NCI-H2107 treated with DMSO at 0.1 percent for 48 hours (cell line): ENCODE data around the gene CHCHD4.
"Not testable (repeated sequence)": the region's sequence is repeated elsewhere in the genome, so short reads cannot be mapped to it uniquely, and the experiment has no call there.

Source experiments
- DNase-seq: peaks from one replicate; lab custom pipeline; 2025; ENCODE audit not compliant: unreplicated experiment; lab: John Stamatoyannopoulos, UW

The CHCHD4 gene

DNA sequence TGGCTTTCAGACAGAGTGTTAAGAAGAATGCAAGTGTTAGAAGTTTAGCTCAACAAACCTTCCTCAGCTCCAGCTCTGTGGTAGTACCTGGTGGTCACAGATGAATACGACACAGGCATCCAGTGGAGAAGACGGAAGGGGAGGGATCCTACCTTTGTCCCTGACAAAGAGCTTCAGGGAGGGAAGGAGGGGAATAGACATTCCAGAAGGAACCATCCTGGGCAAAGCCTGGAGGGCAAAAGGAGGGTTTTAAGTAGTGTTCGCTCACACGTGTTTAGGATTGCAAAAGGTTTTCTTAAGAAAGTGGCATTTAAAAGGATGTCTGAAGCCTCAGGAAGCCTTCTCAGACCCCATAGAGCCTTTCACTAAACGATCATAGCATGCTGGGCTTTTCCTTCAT, 2.8 kb downstream of the CHCHD4 start:
- no peak for DNase-seq

DNA sequence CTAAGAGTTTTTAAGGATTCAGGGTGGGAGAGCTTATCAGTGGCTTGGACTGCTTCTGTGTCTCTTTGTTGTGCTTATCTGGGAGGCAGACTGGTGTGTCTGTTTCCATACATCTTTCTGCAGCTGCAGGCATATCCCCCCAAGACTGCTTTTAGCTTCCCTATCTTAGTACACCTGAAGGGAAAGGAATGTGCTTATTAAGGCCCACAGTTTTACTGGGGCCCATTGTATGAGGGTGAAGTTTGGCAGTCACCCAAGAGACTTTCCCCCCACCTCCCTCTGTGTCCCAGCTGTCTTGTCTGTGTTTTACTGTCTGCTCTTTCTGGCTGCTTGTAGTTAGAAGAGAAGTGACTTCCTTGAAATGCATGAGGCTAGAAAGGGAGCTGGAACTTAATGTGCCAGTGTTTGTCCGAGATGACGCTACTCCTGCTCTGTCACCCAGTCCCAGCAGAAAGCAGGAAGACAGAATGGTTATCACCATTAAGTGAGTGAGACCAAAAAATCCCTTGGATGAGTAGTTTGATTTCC, 3.7 kb downstream of the CHCHD4 start:
- DNase-seq, result not testable (repeated sequence)

DNA sequence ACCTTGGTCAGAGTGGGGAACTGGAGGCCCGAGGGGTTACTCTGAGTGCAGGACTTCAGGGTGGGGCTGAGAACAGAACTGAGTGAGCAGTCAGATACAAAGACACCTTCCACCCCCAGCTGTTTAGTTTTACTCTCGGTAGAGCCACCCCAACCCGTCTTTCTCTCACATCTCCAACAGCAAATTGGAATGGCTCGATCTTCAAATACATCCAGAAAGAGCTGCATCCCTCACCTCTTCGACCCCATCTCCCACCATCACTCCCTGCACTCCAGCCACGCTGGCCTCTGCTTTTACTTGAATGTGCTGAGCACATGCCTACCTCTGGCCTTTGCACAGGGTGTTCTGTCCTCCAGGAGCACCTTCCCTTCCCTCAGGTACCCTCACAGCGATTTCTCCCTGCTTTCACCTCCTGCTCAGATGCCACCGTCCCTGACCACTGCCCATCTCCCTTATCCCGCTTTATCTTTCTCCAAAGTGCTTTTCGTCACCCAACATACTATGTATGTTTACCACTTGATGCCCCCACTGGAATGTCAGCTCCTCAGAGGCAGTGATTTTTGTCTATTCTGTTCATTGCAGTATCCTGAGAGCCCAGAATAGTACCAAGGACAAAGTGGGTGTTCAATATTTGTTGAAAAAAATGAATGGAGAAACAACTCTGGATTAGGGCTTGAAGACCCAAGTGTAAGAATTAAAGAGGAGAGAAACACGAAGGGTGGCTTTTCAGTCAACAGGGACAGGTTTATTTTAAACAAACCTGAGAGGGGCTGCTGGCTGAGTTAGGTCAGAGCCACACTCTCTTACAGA, 4.4 kb downstream of the CHCHD4 start:
- DNase-seq, result no peak

DNA sequence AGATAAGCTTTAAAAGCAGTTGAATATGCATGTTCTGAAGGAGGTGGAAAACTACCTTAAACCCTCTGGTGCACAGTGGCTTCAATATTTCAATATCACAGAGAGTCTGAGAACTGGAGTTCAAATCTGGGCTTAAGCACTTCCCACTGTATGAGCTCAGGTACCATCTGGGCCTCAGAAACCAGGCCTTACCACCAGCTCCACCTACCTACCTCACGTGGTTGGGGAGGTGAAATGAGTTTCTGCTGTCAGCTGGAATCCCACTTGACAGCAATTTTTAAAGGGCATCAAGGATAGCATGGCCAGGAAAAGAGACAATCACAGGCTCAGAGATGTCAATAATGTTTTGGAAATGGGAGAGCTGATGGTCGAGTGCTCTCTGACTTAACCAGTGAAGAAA, 5.0 kb downstream of the CHCHD4 start:
- no peak for DNase-seq

DNA sequence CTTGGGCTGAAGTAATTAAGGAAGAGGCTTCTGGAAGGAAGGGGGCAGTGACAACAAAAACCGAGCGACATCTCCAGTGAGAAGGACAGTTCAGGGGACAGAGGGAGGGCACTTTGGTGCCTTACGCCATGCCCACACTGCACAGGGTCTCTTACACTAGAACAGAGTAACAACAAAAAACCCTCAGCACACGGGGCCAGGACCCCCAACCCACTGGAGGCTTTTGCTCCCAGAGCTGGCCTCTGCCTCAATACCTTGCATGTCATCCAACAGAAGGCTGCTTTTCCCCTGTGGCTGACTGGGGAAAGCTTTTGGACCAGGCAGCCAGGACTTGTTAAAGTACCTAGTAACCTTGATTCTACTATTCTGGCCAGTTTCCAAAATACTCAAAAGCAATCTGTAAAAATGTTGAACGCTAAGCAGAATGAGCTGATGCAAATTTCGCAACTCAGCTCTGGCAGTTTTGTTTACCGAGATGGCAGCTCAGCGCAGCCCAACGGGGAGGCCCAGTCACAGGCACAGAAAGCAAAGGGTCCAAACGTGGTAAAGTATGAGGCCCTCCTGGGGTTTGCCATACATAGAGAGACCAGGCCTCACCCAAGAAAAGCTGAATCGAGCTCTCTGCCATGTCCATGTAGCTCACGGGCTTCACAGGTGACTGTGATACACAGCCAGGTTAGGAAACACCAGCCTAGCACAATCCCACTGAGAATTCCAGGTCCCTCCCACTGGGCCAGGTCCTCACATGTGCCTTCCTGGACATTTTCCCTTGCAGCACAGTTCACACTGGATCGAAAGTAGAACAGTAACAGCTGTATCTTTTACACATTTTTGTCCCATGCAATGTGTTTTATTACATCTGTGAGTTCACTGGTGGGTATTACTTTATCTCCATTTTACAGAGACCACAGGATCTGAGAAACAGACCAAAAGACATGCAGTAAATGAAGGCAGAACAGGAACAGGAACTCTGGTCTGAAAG, 6.0 kb downstream of the CHCHD4 start:
- peak; percentile 8 for DNase-seq

DNA sequence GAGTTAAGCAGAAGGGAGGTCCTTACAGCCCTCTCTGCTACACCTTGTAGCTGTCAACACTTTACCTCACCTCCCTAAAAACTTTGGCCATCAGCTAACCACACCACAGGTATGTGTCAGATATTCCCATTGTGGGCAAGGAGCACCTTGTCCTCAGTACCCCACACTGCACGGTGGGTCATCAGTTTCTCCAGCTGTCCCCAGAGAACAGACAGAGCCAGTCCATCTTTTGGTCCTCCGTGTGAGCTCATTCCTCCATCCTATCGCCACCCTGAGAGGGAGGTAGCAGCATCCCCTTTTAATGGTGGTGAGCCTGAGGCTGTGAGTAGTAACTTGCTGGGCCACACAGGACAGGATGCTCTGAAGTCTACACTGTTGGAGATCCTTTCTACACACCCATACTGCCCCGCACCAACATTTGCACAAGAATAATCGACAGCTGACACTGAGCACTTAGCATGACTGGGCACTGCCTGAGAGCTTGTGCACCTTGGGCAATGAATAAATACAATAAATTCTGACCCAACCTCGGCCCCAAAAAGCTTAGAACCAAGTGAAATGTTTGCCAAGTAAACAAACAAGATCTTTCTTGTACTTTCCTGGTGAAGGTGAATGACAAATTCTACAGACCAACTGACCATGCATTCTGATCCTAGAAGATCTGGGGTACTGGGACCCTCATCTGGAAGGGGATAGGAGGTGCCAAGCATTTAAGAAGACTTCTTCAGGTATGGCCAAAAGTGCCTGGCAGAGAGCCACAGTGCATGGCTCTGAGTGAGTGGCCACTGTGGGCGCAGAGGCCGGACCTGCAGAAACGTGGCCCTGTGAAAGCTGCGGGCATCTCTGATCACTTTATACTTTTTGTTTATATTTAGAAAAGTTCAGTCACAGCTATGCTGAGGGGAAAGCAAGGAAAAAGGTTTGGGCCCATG, 6.9 kb downstream of the CHCHD4 start:
- no peak for DNase-seq

DNA sequence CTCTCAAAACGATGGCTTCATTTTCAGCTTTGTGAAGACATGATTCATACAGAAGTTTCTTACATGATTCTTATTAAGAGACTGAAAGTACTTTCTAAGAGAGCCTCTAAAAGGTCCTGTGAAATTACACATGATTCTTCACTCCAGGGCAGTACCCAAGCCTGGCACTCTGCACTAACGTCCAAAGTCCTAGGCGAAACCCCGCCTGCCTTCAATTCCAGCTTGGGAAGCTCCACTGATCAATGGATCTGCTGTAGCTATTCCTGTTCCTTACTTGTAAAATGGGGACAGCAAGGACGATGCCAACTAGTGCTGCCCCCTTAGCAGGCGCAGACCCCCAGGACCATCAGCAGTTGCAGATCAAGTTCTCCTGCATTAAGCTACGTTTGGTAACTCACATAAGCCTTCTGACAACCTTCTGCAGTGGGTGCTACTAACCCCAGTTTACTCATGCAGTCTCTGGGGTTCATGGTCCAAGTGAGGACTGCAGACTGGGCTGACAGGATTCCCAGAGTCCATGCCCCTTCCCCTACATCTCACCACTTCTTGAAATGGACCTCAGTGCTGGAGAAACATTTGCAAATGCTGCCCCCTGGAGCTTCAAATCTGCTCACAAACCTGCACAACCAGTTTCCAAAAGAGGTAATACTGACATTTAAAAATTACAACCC, 10.6 kb downstream of the CHCHD4 start:
- DNase-seq, result no peak

DNA sequence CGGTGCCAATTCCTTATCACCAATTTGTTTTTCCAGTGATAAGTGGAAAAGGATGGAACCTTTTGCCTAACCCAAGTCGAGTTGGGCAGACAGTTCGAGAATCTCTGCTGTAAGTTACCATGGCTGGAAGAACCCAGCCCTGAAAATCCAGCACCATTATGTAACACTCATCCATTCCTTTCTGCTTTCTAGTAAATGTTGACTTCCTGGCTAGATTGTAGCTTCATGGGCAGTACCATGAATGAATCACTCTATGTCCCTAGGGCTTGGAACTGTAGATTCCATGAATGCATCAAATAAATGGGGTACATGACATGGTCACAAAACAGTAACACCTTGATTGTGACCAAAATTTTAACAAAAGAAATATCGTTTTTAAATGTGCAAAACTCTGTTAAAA, 14.0 kb downstream of the CHCHD4 start:
- DNase-seq, result no peak

DNA sequence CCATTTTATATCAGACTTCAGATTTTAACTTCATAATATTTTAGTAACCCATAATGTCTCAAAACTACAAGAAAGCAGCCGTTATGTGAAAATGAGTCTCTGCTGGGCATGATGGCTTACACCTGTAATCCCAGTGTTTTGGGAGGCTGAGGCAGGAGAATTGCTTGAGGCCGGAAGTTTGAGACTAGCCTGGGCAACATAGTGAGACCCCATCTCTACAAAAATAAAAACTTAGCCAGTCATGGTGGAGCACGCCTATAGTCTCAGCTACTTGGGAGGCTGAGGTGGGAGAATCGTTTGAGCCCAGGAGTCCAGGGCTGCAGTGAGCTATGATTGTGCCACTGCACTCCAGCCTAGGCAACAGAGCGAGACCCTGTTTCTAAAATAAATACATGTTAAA, 14.8 kb downstream of the CHCHD4 start:
- not testable (repeated sequence) for DNase-seq

DNA sequence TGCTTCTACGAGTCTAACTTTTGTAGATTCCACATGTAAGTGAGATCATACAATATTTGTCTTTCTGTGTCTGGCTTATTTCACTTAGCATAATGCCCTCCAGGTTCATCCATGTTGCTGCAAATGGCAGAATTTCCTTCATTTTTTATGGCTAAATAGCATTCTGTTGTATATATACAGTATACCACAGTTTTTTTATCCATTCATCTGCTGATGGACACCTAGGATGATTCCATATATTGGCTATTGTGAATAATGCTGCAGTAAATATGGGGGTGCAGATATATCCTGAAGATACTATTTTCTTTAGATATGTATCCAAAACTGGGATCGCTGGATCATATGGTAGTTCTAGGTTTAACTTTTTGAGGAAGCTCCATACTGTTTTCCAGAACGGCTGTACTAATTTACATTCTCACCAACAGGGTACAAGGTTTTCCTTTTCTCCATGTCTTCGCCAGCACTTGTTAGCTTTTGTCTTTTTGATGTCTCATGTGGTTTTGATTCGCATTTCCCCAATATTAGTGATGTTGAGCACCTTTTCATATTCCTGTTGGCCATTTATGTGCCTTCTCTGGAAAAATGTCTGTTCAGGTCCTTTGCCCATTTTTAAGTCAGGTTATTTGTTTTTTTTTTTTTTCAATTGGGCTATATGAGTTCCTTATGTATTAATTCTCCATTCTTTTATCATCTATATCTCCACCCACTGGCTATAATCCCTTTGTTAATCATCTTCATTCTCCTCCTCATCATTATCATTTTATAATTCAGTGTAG, 26.9 kb downstream of the CHCHD4 start:
- no peak for DNase-seq

DNA sequence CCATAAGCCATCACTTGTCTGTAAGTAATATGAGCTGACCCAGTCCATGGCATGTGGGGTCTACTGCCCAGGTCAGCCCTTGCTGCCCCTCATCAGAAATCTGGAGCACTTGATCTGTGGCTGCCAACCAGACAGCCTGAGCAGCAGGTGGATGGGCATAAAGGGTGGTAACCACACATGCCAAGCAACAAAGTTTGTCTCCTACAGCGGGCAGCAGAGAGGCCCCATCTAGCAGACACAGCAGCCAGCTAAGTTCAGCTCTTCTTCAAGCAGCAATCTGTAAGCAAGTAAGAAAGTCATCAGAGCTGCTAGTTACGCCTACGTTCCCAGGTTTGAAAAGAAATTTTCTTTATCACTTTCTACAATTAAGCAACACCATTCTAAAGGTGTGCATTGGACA, 27.9 kb downstream of the CHCHD4 start:
- no peak for DNase-seq

DNA sequence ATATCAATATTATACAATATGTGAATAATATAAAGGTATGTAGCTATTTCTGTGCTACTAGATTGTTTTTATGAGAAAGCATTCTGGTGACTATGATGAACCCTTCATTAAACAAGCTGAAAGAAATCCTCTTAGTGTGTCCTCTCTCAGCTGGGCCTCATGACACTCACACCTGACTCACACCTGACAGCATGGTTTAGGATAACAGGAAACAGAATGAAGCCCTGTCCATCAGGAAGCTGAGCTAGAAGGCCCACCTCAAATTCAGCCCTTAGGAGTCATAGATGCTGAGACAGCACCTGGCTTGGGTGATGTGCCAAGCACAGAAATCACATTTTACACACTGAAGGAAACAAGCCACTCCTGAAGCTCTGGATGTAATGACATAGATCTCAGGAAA, 30.8 kb downstream of the CHCHD4 start:
- DNase-seq, result no peak

DNA sequence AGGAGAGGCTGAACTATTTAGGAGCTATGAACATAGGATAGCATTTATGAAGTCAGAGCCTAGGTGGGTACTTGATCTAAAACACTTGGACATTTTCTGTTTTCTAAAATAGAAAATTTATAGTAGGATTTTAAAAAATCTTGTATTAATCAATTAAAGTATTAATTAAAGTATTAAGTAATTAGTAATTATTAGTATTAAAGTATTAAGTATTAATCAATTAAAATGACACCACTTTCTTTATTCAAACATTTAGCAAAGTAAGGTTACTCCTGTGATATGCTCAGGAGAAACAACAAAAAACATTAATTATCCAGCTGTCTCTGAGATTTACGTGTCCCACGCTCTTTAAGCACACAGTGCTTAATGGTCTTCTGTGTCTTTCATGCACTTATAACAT, 32.2 kb downstream of the CHCHD4 start:
- no peak for DNase-seq

DNA sequence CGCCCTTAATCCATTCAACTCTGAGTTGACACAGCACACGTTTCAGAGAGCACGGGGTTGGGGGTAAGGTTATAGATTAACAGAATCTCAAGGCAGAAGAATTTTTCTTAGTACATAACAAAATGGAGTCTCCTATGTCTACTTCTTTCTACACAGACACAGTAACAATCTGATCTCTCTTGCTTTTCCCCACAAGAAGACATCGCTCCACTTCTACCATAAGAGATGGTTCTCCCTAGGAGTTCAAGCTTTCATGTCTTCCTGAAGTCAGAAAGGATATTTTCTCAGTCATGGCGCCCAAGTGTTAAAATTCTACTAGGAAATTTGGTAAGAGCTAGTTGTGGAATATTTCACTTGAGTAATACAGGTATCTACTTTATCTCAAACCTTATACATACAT, 32.7 kb downstream of the CHCHD4 start:
- not testable (repeated sequence) for DNase-seq

DNA sequence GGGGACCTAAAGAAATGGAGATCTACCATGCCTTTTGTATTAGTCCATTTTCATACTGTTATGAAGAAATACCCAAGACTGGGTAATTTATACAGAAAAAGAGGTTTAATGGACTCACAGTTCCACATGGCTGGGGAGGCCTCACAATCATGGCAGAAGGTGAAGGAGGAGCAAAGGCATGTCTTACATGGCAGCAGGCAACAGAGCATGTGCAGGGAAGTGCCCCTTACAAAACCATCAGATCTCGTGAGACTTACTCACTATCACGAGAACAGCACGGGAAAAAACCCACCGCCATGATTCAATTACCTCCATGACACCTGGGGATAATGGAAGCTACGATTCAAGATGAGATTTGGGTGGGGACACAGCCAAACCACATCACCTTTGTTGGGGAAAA, 37.2 kb downstream of the CHCHD4 start:
- DNase-seq, result not testable (repeated sequence)

DNA sequence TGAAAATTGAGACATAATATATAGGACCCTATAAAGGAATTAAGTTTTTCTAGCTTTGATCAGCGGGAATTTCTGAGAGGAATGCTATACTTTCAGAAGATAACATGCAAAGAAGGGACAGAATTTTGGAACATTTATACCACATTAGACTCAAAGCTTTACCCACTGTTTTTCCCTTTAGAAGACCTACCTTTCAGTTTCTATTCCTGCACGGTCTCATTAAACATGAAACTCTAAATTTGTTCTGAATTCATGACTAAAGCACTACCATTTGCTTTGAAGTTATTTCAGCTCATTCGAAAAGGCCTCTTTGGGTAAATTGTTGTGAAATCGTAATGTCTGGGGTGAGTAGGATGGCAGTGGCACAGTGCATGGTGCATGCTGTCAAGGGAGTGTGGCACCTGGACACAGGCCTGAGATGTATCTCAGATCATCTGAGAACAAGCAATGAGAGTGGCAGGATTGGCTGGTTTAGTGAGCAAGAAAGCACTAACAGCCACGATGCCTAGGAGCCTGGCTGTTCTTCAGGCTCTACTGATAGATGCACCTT, 42.5 kb downstream of the CHCHD4 start:
- no peak for DNase-seq

DNA sequence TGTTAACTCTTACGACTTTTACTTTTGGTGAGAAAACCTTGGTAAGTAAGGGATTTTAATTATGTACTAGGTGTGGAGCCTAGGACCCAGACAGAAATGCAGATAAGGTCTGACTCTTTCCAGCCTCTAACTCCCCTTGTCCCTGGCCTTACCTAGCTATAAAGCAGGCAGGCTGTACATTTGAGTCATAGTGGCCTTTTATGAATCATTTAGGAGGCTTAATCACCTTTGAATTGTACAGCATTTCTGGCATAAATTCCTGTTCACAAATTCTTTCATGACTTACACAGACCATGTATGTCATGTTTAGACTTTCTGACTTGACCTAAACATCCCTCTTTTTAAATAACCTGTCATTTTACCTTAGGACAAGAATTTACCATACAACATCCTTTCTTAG, 47.4 kb downstream of the CHCHD4 start:
- DNase-seq, result no peak

DNA sequence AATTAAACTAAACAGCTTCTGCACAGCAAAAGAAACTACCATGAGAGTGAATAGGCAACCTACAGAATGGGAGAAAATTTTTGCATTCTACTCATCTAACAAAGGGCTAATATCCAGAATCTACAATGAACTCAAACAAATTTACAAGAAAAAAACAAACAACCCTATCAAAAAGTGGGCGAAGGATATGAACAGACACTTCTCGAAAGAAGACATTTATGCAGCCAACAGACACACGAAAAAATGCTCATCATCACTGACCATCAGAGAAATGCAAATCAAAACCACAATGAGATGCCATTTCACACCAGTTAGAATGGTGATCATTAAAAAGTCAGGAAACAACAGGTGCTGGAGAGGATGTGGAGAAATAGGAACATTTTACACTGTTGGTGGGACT, 49.4 kb downstream of the CHCHD4 start:
- not testable (repeated sequence) for DNase-seq

DNA sequence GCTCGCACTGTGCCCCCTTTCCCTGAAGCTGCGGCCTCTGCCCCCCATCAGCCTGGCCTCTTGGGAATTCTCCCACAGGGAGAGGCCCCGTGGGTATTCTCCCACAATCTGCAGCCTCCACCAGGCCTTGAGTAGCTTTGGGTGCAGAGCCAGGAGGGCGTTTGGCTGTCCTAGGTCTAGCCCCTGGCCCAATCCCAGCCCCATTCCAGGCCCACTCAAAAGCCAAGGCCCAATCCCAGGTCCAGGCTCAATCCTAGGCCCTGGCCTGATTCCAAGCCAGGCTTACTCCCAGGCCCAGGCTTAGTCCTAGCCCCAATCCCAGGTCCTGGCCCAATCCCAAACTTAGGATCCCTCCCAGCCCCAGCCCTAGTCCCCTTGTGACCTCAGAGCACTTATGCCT, 59.8 kb downstream of the CHCHD4 start:
- DNase-seq, result no peak
